Sigmoid colon (tissue), 7 donors: ENCODE data around the gene SRXN1. TPM values are rescaled to one million over a fixed set of nuclear protein-coding genes. Genes with fewer than 3 reads are reported as not detected.

Experiments
- DNase-seq: peaks from one replicate; pipeline ENCODE4 v3.0.0-alpha.2; 2019
- H3K27ac ChIP-seq, 4 donors: fragments of 200-600 bp; sonication (generic); one replicate each; pipeline ENCODE4 v1.5.1; 2016 to 2019; ENCODE audit warnings: mild to moderate bottlenecking in 1 of 4
- H3K27me3 ChIP-seq, 3 donors: fragments of 200-600 bp; sonication (generic); one replicate each; pipeline ENCODE4 v1.5.1; 2019; ENCODE audit warnings: mild to moderate bottlenecking in 1 of 3
- H3K36me3 ChIP-seq, 4 donors: fragments of 200-600 bp; sonication (generic); one replicate each; pipeline ENCODE4 v1.5.1; 2016 to 2019
- H3K4me1 ChIP-seq, 4 donors: fragments of 200-600 bp; sonication (generic); one replicate each; pipeline ENCODE4 v1.5.1; 2017 to 2019
- H3K4me3 ChIP-seq, 4 donors: fragments of 200-600 bp; sonication (generic); one replicate each; pipeline ENCODE4 v1.5.1; 2017 to 2019; ENCODE audit warnings: mild to moderate bottlenecking in 2 of 4, moderate library complexity in 1 of 4
- H3K9me3 ChIP-seq, 4 donors: fragments of 200-600 bp in 3 of 4; sonication (generic) in 3 of 4; one replicate each; pipeline versions ENCODE4 v1.5.1 to v1.6.1; 2013 to 2019
- EP300 ChIP-seq, 4 donors: sonication (generic); formaldehyde crosslinking; IDR thresholded peaks; one replicate each; pipeline ENCODE4 v1.6.1; 2017; ENCODE audit warnings: antibody characterized with exemption in 4 of 4
- POLR2A ChIP-seq, 2 donors: fragments of 450-650 bp; IDR thresholded peaks; one replicate each; pipeline ENCODE4 v1.6.1; 2016; ENCODE audit warnings: antibody characterized with exemption in 2 of 2, mild to moderate bottlenecking in 2 of 2, moderate library complexity in 2 of 2
- POLR2AphosphoS5 ChIP-seq, 4 donors: sonication (generic); formaldehyde crosslinking; IDR thresholded peaks; one replicate each; pipeline ENCODE4 v1.6.1; 2017; ENCODE audit warnings: antibody characterized with exemption in 4 of 4
- WGBS, 2 donors: extraction: QIAGEN DNeasy Blood & Tissue Kit; methylation state at CpG; one replicate each; pipeline ENCODE4 v1.1.7; 2013; 5-methylcytosine and 5-hydroxymethylcytosine counted together
- intact Hi-C: fragments of 100-400 bp; cut with DNase I; formaldehyde crosslinking; loops from one replicate; pipeline ENCODE4 v1.15.1; 2023
- polyA plus RNA-seq, 3 donors: library from polyadenylated mRNA; stranded (reverse); fragments of 200-250 nt; gene quantifications; one replicate each; pipeline ENCODE4 v1.2.3, GENCODE V29; 2013
- total RNA-seq, 4 donors: library from RNA; depleted of rRNA; stranded (reverse); fragments of >200 nt; gene quantifications; one replicate each; pipeline ENCODE4 v1.1.0, GENCODE V29; 2016
- TF ChIP-seq, protein P1 (sequence below), 4 experiments: fragments of 450-650 bp in 3 of 4; fragments of 200-600 bp in 1 of 4; IDR thresholded peaks; one replicate each; pipeline ENCODE4 v1.5.1; 2016 to 2019; ENCODE audit warnings: antibody characterized with exemption in 4 of 4, mild to moderate bottlenecking in 3 of 4, moderate library complexity in 2 of 4
- donor health status: healthy with polysubstance abuse.
- donor health status: Bipolar disorder and iron deficiency.
- donor health status: healthy.

Gene SRXN1
- total and polyA plus RNA-seq, 7 donors: 16.8 to 35.6 (median 27.5) TPM

DNA sequence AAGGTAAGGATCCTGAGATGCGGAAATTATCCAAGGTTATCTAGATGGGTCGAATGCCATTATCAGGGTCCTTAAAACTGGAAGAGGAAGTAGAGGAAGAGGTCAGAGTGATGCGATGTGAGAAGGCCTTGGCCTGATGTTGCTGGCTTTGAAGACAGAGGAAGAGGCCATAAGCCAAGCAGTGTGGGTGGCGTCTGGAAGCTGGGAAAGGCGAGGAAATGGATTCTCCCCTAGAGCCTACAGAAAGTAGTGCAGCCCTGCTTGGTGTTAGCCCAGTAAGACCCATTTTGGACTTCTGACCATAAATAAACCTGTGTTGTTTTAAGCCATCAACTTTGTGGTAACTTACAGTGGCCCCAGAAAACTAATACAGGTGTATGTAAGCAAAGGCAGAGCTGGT, 2.0 kb downstream of the SRXN1 start:
- H3K36me3 ChIP-seq: peaks cover 14 to 39% (median 26%) of the 10 kb centered on the region in 4 donors
- no peaks in the 10 kb centered on the region for H3K27me3 ChIP-seq
- TF ChIP-seq, protein P1, sequence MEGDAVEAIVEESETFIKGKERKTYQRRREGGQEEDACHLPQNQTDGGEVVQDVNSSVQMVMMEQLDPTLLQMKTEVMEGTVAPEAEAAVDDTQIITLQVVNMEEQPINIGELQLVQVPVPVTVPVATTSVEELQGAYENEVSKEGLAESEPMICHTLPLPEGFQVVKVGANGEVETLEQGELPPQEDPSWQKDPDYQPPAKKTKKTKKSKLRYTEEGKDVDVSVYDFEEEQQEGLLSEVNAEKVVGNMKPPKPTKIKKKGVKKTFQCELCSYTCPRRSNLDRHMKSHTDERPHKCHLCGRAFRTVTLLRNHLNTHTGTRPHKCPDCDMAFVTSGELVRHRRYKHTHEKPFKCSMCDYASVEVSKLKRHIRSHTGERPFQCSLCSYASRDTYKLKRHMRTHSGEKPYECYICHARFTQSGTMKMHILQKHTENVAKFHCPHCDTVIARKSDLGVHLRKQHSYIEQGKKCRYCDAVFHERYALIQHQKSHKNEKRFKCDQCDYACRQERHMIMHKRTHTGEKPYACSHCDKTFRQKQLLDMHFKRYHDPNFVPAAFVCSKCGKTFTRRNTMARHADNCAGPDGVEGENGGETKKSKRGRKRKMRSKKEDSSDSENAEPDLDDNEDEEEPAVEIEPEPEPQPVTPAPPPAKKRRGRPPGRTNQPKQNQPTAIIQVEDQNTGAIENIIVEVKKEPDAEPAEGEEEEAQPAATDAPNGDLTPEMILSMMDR (IDR thresholded peaks at IDR 0.05): no peak
- TF ChIP-seq POLR2AphosphoS5 (IDR thresholded peaks at IDR 0.05) (no peak), EP300 (IDR thresholded peaks at IDR 0.05) (no peak), POLR2A (IDR thresholded peaks at IDR 0.05) (no peak)
- H3K27ac ChIP-seq: no peak overlapping the region
- intact Hi-C loops: loop anchor here (5.0 kb wide), 2 partner anchors 109 to 299 kb away; partner anchors contain the start of gene CSNK2A1
- 85 to 87% methylated on average over 5 of the region's 5 CpGs for WGBS, 2 donors
- no peak overlapping the region for H3K4me3 ChIP-seq
- H3K9me3 ChIP-seq: no peaks in the 10 kb centered on the region
- DNase-seq: no peak
- peaks cover 0 to 24% (median 20%) of the 10 kb centered on the region in 4 donors for H3K4me1 ChIP-seq

- DNase-seq: no peak
- TF ChIP-seq POLR2AphosphoS5 (IDR thresholded peaks at IDR 0.05) (no peak), POLR2A (IDR thresholded peaks at IDR 0.05) (no peak), EP300 (IDR thresholded peaks at IDR 0.05) (no peak)
- TF ChIP-seq, protein P1 (IDR thresholded peaks at IDR 0.05): no peak
- H3K4me1 ChIP-seq: peaks cover 0 to 28% (median 25%) of the 10 kb centered on the region in 4 donors
- intact Hi-C loops: loop anchor here (5.0 kb wide), 2 partner anchors 108 to 298 kb away; partner anchors contain the start of gene CSNK2A1
- H3K27ac ChIP-seq: no peak overlapping the region
- 93 to 94% methylated on average over 5 of the region's 5 CpGs for WGBS, 2 donors
- H3K36me3 ChIP-seq: peaks cover 14 to 39% (median 26%) of the 10 kb centered on the region in 4 donors
- no peak overlapping the region for H3K4me3 ChIP-seq
- H3K27me3 ChIP-seq: no peaks in the 10 kb centered on the region
- H3K9me3 ChIP-seq: no peaks in the 10 kb centered on the region
These were observed 2.7 kb downstream of the SRXN1 start for GRCh38 chr20:650281-650680.

GRCh38 chr20:647479-648019, 5.5 kb downstream of the SRXN1 start:
- intact Hi-C loops: no loop called here
- TF ChIP-seq, protein P1 (IDR thresholded peaks at IDR 0.05): no peak
- TF ChIP-seq POLR2AphosphoS5 (IDR thresholded peaks at IDR 0.05): no peak
- H3K27me3 ChIP-seq: peaks cover 0 to 10% (median 7%) of the 10 kb centered on the region in 3 donors
- H3K4me3 ChIP-seq: no peak overlapping the region
- no peaks in the 10 kb centered on the region for H3K9me3 ChIP-seq
- no peak for DNase-seq
- peaks cover 14 to 39% (median 26%) of the 10 kb centered on the region in 4 donors for H3K36me3 ChIP-seq
- WGBS, 2 donors: 91 to 95% methylated on average over 2 of the region's 2 CpGs
- H3K27ac ChIP-seq: no peak overlapping the region
- H3K4me1 ChIP-seq: peaks cover 0 to 20% (median 19%) of the 10 kb centered on the region in 4 donors

DNA sequence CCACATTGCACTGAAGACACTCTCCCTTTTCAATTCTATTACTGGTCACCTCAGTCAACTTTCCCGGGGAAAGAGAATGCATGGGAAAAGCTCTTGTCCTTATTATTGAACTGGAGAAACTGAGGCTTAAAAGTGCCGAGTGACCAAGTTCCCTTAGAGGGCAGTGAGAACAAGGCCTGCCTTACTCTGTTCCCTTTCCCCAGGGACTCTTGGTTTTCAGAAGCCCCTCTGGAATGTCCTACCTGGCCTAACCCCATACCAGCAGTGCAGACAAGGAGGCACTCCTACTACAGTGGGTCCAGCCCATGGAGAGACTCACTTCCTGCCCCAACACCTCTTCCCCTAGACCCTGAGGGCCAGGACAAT, 6.1 kb downstream of the SRXN1 start:
- TF ChIP-seq EP300 (IDR thresholded peaks at IDR 0.05) (no peak), POLR2AphosphoS5 (IDR thresholded peaks at IDR 0.05) (no peak), POLR2A (IDR thresholded peaks at IDR 0.05) (no peak)
- TF ChIP-seq, protein P1 (IDR thresholded peaks at IDR 0.05): no peak
- no peak overlapping the region for H3K27ac ChIP-seq
- peaks cover 14 to 39% (median 26%) of the 10 kb centered on the region in 4 donors for H3K36me3 ChIP-seq
- DNase-seq: no peak
- no peak overlapping the region for H3K4me3 ChIP-seq
- no peaks in the 10 kb centered on the region for H3K9me3 ChIP-seq
- WGBS, 2 donors: 91 to 94% methylated on average over 2 of the region's 2 CpGs
- intact Hi-C loops: no loop called here
- peaks cover 0 to 13% (median 9%) of the 10 kb centered on the region in 3 donors for H3K27me3 ChIP-seq
- peaks cover 0 to 17% (median 15%) of the 10 kb centered on the region in 4 donors for H3K4me1 ChIP-seq
